OCI-LY1 (cell line): ENCODE measurements around the gene JADE3.

Experiments used
- EZH2 ChIP-seq: fragments of 200-600 bp; sonication (generic), shearing (Covaris generic); IDR thresholded peaks from 2 replicates; pipeline ENCODE4 v1.8.0; 2017; ENCODE audit warnings: borderline replicate concordance, mixed run types, mild to moderate bottlenecking, antibody characterized with exemption, low read length, moderate library complexity, mixed read lengths
- TF ChIP-seq, protein P1 (sequence below): fragments of 200-600 bp; sonication (generic), shearing (Covaris generic); IDR thresholded peaks from 2 replicates; pipeline ENCODE4 v1.5.1; 2017; ENCODE audit warnings: mild to moderate bottlenecking, antibody characterized with exemption, low read length, moderate library complexity, mixed read lengths

DNA sequence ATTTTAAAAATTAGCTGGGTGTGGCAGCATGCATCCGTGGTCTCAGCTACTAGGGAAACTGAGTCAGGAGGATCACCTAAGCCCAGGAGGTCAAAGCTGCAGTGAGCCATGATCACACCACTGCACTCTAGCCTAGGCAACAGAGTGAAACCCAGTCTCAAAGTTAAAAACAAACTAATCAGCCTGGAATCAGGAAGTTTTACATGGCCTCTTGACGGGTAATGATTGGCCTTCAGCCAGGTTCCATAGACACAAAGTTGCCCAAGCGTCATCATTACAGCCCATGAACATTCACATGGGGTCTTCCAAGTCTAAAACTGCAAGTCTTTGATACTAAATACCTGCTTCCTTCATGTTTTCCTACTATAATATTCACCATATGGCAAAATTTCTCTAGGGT is 156.0 kb downstream of the JADE3 start:
- TF ChIP-seq, protein P1, sequence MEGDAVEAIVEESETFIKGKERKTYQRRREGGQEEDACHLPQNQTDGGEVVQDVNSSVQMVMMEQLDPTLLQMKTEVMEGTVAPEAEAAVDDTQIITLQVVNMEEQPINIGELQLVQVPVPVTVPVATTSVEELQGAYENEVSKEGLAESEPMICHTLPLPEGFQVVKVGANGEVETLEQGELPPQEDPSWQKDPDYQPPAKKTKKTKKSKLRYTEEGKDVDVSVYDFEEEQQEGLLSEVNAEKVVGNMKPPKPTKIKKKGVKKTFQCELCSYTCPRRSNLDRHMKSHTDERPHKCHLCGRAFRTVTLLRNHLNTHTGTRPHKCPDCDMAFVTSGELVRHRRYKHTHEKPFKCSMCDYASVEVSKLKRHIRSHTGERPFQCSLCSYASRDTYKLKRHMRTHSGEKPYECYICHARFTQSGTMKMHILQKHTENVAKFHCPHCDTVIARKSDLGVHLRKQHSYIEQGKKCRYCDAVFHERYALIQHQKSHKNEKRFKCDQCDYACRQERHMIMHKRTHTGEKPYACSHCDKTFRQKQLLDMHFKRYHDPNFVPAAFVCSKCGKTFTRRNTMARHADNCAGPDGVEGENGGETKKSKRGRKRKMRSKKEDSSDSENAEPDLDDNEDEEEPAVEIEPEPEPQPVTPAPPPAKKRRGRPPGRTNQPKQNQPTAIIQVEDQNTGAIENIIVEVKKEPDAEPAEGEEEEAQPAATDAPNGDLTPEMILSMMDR = no peak
- TF ChIP-seq EZH2 = no peak
